Measurements from ENCODE around the gene MCCD1. TPM values are rescaled to one million over a fixed set of nuclear protein-coding genes. Genes with fewer than 3 reads are reported as not detected.

MCCD1 gene
- total and polyA plus RNA-seq, 2 experiments from 2014 or later = not detected

DNA sequence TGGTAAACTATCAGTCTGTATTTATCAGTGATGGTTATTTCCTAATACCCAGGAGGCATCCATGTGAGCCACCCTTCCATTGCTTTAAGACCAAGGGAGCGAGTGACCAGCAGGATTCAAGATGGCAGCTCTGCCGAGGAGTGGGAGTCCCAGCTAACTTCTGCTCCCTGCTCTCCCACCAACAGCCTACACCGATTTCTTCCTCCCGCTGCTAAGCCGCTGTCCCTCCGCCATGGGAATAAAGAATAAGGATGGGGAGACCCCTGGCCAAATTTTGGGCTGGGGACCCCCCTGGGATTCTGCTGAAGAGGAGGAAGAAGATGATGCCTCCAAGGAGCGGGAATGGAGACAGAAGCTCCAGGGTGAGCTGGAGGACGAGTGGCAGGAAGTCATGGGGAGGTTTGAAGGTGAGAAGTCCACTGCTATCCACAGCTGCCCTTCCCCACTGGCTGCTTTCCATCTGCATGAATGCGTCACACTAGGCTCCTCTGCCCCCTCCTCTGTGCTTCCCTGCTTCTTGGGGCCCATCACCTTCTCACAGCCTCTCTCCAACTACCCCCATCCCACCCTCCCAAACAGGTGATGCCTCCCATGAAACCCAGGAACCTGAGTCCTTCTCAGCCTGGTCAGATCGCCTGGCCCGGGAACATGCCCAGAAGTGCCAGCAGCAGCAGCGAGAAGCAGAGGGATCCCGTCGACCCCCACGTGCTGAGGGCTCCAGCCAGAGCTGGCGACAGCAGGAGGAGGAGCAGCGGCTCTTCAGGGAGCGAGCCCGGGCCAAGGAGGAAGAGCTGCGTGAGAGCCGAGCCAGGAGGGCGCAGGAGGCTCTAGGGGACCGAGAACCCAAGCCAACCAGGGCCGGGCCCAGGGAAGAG is 28.9 kb downstream of the MCCD1 start (continued):
- TF ChIP-seq, protein P1, sequence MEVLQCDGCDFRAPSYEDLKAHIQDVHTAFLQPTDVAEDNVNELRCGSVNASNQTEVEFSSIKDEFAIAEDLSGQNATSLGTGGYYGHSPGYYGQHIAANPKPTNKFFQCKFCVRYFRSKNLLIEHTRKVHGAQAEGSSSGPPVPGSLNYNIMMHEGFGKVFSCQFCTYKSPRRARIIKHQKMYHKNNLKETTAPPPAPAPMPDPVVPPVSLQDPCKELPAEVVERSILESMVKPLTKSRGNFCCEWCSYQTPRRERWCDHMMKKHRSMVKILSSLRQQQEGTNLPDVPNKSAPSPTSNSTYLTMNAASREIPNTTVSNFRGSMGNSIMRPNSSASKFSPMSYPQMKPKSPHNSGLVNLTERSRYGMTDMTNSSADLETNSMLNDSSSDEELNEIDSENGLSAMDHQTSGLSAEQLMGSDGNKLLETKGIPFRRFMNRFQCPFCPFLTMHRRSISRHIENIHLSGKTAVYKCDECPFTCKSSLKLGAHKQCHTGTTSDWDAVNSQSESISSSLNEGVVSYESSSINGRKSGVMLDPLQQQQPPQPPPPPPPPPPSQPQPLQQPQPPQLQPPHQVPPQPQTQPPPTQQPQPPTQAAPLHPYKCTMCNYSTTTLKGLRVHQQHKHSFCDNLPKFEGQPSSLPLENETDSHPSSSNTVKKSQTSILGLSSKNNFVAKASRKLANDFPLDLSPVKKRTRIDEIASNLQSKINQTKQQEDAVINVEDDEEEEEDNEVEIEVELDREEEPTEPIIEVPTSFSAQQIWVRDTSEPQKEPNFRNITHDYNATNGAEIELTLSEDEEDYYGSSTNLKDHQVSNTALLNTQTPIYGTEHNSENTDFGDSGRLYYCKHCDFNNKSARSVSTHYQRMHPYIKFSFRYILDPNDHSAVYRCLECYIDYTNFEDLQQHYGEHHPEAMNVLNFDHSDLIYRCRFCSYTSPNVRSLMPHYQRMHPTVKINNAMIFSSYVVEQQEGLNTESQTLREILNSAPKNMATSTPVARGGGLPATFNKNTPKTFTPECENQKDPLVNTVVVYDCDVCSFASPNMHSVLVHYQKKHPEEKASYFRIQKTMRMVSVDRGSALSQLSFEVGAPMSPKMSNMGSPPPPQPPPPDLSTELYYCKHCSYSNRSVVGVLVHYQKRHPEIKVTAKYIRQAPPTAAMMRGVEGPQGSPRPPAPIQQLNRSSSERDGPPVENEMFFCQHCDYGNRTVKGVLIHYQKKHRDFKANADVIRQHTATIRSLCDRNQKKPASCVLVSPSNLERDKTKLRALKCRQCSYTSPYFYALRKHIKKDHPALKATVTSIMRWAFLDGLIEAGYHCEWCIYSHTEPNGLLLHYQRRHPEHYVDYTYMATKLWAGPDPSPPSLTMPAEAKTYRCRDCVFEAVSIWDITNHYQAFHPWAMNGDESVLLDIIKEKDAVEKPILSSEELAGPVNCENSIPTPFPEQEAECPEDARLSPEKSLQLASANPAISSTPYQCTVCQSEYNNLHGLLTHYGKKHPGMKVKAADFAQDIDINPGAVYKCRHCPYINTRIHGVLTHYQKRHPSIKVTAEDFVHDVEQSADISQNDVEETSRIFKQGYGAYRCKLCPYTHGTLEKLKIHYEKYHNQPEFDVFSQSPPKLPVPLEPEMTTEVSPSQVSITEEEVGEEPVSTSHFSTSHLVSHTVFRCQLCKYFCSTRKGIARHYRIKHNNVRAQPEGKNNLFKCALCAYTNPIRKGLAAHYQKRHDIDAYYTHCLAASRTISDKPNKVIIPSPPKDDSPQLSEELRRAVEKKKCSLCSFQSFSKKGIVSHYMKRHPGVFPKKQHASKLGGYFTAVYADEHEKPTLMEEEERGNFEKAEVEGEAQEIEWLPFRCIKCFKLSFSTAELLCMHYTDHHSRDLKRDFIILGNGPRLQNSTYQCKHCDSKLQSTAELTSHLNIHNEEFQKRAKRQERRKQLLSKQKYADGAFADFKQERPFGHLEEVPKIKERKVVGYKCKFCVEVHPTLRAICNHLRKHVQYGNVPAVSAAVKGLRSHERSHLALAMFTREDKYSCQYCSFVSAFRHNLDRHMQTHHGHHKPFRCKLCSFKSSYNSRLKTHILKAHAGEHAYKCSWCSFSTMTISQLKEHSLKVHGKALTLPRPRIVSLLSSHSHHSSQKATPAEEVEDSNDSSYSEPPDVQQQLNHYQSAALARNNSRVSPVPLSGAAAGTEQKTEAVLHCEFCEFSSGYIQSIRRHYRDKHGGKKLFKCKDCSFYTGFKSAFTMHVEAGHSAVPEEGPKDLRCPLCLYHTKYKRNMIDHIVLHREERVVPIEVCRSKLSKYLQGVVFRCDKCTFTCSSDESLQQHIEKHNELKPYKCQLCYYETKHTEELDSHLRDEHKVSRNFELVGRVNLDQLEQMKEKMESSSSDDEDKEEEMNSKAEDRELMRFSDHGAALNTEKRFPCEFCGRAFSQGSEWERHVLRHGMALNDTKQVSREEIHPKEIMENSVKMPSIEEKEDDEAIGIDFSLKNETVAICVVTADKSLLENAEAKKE (CRISPR knock-in tag; IDR thresholded peaks at IDR 0.05) = no peak
- TF ChIP-seq, protein P2, sequence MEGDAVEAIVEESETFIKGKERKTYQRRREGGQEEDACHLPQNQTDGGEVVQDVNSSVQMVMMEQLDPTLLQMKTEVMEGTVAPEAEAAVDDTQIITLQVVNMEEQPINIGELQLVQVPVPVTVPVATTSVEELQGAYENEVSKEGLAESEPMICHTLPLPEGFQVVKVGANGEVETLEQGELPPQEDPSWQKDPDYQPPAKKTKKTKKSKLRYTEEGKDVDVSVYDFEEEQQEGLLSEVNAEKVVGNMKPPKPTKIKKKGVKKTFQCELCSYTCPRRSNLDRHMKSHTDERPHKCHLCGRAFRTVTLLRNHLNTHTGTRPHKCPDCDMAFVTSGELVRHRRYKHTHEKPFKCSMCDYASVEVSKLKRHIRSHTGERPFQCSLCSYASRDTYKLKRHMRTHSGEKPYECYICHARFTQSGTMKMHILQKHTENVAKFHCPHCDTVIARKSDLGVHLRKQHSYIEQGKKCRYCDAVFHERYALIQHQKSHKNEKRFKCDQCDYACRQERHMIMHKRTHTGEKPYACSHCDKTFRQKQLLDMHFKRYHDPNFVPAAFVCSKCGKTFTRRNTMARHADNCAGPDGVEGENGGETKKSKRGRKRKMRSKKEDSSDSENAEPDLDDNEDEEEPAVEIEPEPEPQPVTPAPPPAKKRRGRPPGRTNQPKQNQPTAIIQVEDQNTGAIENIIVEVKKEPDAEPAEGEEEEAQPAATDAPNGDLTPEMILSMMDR (conservative IDR thresholded peaks at IDR 0.05; ENCODE audit: low read depth in 2 of 2) = no peak

DNA sequence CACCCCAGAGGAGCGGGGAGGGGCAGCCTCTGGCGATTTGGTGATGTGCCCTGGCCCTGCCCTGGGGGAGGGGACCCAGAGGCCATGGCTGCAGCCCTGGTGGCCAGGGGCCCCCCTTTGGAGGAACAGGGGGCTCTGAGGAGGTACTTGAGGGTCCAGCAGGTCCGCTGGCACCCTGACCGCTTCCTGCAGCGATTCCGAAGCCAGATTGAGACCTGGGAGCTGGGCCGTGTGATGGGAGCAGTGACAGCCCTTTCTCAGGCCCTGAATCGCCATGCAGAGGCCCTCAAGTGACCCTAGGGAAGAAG is 29.5 kb downstream of the MCCD1 start:
- no peak overlapping the region for H3K27ac ChIP-seq (ENCODE audit: low read depth)
- peaks cover 3% of the 10 kb centered on the region; the same call in 1 of the 2 replicates for H3K4me1 ChIP-seq (ENCODE audit: insufficient read depth)
- H3K27me3 ChIP-seq (ENCODE audit: insufficient read depth) = no peaks in the 10 kb centered on the region
- DNase-seq (ENCODE audit: low spot score) (no peak), ATAC-seq (no peak)
- Mint-ChIP-seq H3K27me3 (ENCODE audit: insufficient read depth, low read depth, poor library complexity) (peaks cover 3% of the 10 kb centered on the region), H3K4me1 (peaks cover 18% of the 10 kb centered on the region), H3K4me3 (no peak overlapping the region), H3K36me3 (ENCODE audit: low read depth) (peaks cover 26% of the 10 kb centered on the region), H3K27ac (no peak overlapping the region), H3K9me3 (no peaks in the 10 kb centered on the region; the same call in 2 of the 3 replicates)
- H3K79me2 ChIP-seq (replicated peaks; ENCODE audit: insufficient read depth) = no peaks in the 10 kb centered on the region
- no peak overlapping the region for H2AFZ ChIP-seq
- no peaks in the 10 kb centered on the region for H4K20me1 ChIP-seq (replicated peaks; ENCODE audit: insufficient read depth)
- no peaks in the 10 kb centered on the region for H3K9me2 ChIP-seq (ENCODE audit: insufficient read depth)
- no peak overlapping the region for H3K4me2 ChIP-seq
- H3K36me3 ChIP-seq (ENCODE audit: insufficient read depth) = no peaks in the 10 kb centered on the region
- H3F3A ChIP-seq (replicated peaks; ENCODE audit: low read depth) = no peaks in the 10 kb centered on the region
- H3K4me3 ChIP-seq = no peak overlapping the region
- TF ChIP-seq, protein P3, sequence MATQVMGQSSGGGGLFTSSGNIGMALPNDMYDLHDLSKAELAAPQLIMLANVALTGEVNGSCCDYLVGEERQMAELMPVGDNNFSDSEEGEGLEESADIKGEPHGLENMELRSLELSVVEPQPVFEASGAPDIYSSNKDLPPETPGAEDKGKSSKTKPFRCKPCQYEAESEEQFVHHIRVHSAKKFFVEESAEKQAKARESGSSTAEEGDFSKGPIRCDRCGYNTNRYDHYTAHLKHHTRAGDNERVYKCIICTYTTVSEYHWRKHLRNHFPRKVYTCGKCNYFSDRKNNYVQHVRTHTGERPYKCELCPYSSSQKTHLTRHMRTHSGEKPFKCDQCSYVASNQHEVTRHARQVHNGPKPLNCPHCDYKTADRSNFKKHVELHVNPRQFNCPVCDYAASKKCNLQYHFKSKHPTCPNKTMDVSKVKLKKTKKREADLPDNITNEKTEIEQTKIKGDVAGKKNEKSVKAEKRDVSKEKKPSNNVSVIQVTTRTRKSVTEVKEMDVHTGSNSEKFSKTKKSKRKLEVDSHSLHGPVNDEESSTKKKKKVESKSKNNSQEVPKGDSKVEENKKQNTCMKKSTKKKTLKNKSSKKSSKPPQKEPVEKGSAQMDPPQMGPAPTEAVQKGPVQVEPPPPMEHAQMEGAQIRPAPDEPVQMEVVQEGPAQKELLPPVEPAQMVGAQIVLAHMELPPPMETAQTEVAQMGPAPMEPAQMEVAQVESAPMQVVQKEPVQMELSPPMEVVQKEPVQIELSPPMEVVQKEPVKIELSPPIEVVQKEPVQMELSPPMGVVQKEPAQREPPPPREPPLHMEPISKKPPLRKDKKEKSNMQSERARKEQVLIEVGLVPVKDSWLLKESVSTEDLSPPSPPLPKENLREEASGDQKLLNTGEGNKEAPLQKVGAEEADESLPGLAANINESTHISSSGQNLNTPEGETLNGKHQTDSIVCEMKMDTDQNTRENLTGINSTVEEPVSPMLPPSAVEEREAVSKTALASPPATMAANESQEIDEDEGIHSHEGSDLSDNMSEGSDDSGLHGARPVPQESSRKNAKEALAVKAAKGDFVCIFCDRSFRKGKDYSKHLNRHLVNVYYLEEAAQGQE (IDR thresholded peaks at IDR 0.05; ENCODE audit: unreplicated experiment) = no peak
- no peak for TF ChIP-seq EZH2 (IDR thresholded peaks at IDR 0.05; ENCODE audit: low read depth, unreplicated experiment)
- TF ChIP-seq ZNF331 (CRISPR knock-in tag; IDR thresholded peaks at IDR 0.05; ENCODE audit: low read depth) = no peak

Measured in GM23338 (cell line).